GM12891 (cell line): Measurements from ENCODE around the gene HIPK2.

Experiments
- POLR2A ChIP-seq: IDR thresholded peaks from 2 replicates; pipeline ENCODE4 v1.6.1; 2011; ENCODE audit warnings: low read depth, low read length, control low read depth
- POLR2AphosphoS5 ChIP-seq: IDR thresholded peaks from 2 replicates; pipeline ENCODE4 v1.6.1; 2011; ENCODE audit warnings: low read depth, low read length, control low read depth
- POU2F2 ChIP-seq: IDR thresholded peaks from 2 replicates; pipeline ENCODE4 v1.6.1; 2011; ENCODE audit warnings: low read depth, mild to moderate bottlenecking, control low read depth, low read length, moderate library complexity
- SPI1 ChIP-seq: IDR thresholded peaks from 2 replicates; pipeline ENCODE4 v1.6.1; 2011; ENCODE audit warnings: low read depth, low read length, control low read depth
- TAF1 ChIP-seq: IDR thresholded peaks from 2 replicates; pipeline ENCODE4 v1.6.1; 2011; ENCODE audit warnings: low read depth, low read length, control low read depth

DNA sequence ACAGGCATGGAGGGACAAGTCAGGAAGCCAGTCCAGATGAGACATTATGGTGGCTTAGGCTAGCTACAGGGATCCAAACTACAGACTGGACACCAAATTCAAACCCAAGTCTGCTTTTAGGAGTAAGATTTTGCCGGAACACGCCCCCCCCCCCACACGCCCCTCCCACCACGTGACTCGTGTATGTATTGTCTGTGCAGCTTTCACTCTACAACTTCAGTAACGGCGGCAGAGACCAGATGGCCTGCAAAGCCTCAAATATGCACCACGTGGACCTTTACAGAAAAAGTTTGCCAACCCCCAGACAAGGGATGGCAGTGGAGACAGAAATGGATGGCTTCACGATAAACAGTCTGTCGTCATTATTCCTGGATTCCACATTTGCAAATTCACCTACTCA is 14.5 kb downstream of the HIPK2 start:
- no peak for TF ChIP-seq POLR2A
- no peak for TF ChIP-seq POLR2AphosphoS5
- TF ChIP-seq POU2F2, result no peak
- no peak for TF ChIP-seq TAF1
- TF ChIP-seq SPI1, result no peak
